Heart left ventricle (tissue), 16 donors: Measurements from ENCODE around the gene CNTNAP4. TPM values are rescaled to one million over a fixed set of nuclear protein-coding genes. Genes with fewer than 3 reads are reported as not detected.

ENCODE experiments used
- ATAC-seq, 4 donors: fragments of 200-7000 bp; cut with Tn5 transposase; one replicate each; pipeline ENCODE4 v1.9.1; 2020 to 2022; ENCODE audit warnings: moderate library complexity in 4 of 4, mild to moderate bottlenecking in 3 of 4, moderate number of reproducible peaks in 1 of 4
- DNase-seq, 5 donors: peaks; one replicate each; pipeline ENCODE4 v3.0.0-alpha.2; 2020
- H3K27ac ChIP-seq, 12 donors: fragments of 200-600 bp; sonication (generic) in 4 of 12; one replicate each; pipeline versions ENCODE4 v1.5.0 to v1.8.0; 2016 to 2022; ENCODE audit warnings: mild to moderate bottlenecking in 2 of 12
- H3K27me3 ChIP-seq, 9 donors: fragments of 200-600 bp; sonication (generic) in 2 of 9; one replicate each; pipeline versions ENCODE4 v1.5.1 to v1.8.0; 2016 to 2022; ENCODE audit warnings: mild to moderate bottlenecking in 3 of 9
- H3K36me3 ChIP-seq, 9 donors: fragments of 200-600 bp; sonication (generic) in 2 of 9; one replicate each; pipeline versions ENCODE4 v1.5.0 to v1.8.0; 2018 to 2022; ENCODE audit warnings: mild to moderate bottlenecking in 2 of 9
- H3K4me1 ChIP-seq, 12 donors: fragments of 200-600 bp; sonication (generic) in 4 of 12; one replicate each; pipeline versions ENCODE4 v1.5.0 to v1.8.0; 2016 to 2022; ENCODE audit warnings: mild to moderate bottlenecking in 3 of 12
- H3K4me3 ChIP-seq, 12 donors: fragments of 200-600 bp; sonication (generic) in 4 of 12; one replicate each; pipeline versions ENCODE4 v1.5.0 to v1.8.0; 2017 to 2022; ENCODE audit warnings: mild to moderate bottlenecking in 9 of 12, moderate library complexity in 4 of 12
- H3K9me3 ChIP-seq, 12 donors: fragments of 200-600 bp; sonication (generic) in 4 of 12; one replicate each; pipeline versions ENCODE4 v1.5.0 to v1.8.0; 2016 to 2022; ENCODE audit warnings: mild to moderate bottlenecking in 1 of 12
- POLR2A ChIP-seq, 2 donors: fragments of 450-650 bp; IDR thresholded peaks; one replicate each; pipeline ENCODE4 v1.6.1; 2017; ENCODE audit warnings: antibody characterized with exemption in 2 of 2, mild to moderate bottlenecking in 2 of 2, moderate library complexity in 2 of 2
- WGBS, 4 donors: extraction: QIAGEN DNeasy Blood & Tissue Kit in 2 of 4; methylation state at CpG; one replicate each; pipeline versions ENCODE4 v1.1.5 to v1.1.7; 2013 to 2018; 5-methylcytosine and 5-hydroxymethylcytosine counted together
- intact Hi-C, 10 donors: fragments of 100-400 bp; cut with DNase I; formaldehyde crosslinking; loops; one replicate each; pipeline versions ENCODE4 v1.11.1 to v1.14.2; 2022
- polyA plus RNA-seq, 2 donors: library from polyadenylated mRNA; stranded (reverse); fragments of 200-250 nt; gene quantifications; one replicate each; pipeline ENCODE4 v1.2.3, GENCODE V29; 2013
- total RNA-seq, 9 donors: library from RNA; depleted of rRNA in 2 of 9; stranded (reverse); fragments of >200 nt in 2 of 9; fragmentation: NEBNext Ultra II Directional in 3 of 9; extraction: Animal tissue kit (Norgen Biotek cat#: 25700) in 3 of 9; gene quantifications; one replicate each; pipeline versions ENCODE4 v1.1.0 to v1.2.4, GENCODE V29; 2016 to 2023
- TF ChIP-seq, protein P1 (sequence below), 12 donors: fragments of 200-600 bp; sonication (generic) in 4 of 12; IDR thresholded peaks; one replicate each; pipeline versions ENCODE4 v1.5.0 to v1.8.0; 2018 to 2022; ENCODE audit warnings: antibody characterized with exemption in 12 of 12, mild to moderate bottlenecking in 5 of 12
- donor health status: ischemic (EF 13 %, LVEDD 7.1; RV severe dilation, severe dysfunction).
- donor health status: healthy with polysubstance abuse.
- donor health status: DM: no; HTN: yes; CAD: no.
- donor health status: DM: no; HTN: no; CAD: no.
- donor health status: ischemic (EF 25% LVEDD 6.9; RV normal size, moderate dysfunction).
- donor health status: ischemic (EF 25% LVEDD 5.7; RV mildly dilated, moderate dysfunction).
- donor health status: healthy.
- donor health status: DM: yes; HTN: yes; CAD: no.
- donor health status: ischemic (EF 35%, LVEDD 5.7; RV mildly dilated, moderate dysfunction).
- donor health status: nonischemic (EF 11% LVEDD 7.7; RV severe dilation, severe dysfunction).
- donor health status: DM: yes; HTN: yes; CAD: no.
- donor health status: PGD.
- donor health status: ischemic (EF 29% LVEDD 5.4; RV normal size, mild dysfunction).
- donor health status: nonischemic (EF 23%, LVEDD 6.1; RV moderate dilation, normal function).

Gene CNTNAP4
- total and polyA plus RNA-seq, 11 donors, result not detected

DNA sequence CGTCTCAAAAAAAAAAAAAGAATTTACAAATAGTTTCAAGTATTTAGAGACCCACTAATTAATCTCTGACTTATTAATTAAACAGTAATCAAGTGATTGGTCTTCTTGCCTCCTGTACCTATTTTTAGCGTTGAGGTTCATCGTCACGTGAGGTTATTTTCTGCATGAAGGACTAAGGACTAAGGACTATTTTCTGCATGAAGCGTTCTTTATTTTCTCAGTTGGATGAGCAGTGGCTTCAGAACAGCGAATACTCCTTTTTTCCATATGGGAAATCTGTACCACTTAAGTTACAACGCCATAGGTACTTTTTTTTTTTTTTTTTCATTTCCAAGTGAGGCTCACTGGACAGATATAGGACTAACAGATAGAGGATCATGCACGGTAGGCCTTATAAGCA is 224.9 kb downstream of the CNTNAP4 start:
- ATAC-seq (no peak), DNase-seq (no peak)
- Histone ChIP-seq H3K4me3 (no peak overlapping the region), H3K27me3 (no peaks in the 10 kb centered on the region), H3K36me3 (no peaks in the 10 kb centered on the region), H3K4me1 (no peaks in the 10 kb centered on the region), H3K9me3 (peaks cover 0 to 2% (median 0%) of the 10 kb centered on the region in 12 donors), H3K27ac (no peak overlapping the region)
- intact Hi-C loops, result no loop called here
- 89 to 90% (median 90%) methylated on average over 8 of the region's 8 CpGs for WGBS, 4 donors
- TF ChIP-seq, protein P1, sequence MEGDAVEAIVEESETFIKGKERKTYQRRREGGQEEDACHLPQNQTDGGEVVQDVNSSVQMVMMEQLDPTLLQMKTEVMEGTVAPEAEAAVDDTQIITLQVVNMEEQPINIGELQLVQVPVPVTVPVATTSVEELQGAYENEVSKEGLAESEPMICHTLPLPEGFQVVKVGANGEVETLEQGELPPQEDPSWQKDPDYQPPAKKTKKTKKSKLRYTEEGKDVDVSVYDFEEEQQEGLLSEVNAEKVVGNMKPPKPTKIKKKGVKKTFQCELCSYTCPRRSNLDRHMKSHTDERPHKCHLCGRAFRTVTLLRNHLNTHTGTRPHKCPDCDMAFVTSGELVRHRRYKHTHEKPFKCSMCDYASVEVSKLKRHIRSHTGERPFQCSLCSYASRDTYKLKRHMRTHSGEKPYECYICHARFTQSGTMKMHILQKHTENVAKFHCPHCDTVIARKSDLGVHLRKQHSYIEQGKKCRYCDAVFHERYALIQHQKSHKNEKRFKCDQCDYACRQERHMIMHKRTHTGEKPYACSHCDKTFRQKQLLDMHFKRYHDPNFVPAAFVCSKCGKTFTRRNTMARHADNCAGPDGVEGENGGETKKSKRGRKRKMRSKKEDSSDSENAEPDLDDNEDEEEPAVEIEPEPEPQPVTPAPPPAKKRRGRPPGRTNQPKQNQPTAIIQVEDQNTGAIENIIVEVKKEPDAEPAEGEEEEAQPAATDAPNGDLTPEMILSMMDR (IDR thresholded peaks at IDR 0.05), result no peak
- no peak for TF ChIP-seq POLR2A (IDR thresholded peaks at IDR 0.05)

DNA sequence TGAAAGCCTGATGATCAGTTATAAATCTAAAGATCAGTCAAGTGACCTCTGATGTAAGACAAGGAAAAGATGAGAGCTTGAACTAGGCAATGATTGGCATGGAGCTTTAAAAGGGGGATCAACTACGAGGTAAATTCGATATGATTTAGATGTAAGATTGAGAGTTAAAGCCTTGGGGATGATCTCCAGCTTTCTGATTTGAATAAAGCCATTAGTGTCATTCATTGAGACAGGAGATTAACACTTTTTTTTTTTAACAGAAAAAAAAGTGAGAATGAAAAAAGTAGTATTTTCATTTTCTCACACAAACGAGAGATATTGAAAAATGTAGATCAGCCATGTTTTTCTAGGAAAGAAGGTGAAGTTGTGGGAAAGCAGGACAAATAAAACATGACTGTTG is 225.4 kb downstream of the CNTNAP4 start:
- DNase-seq, result no peak
- 76 to 82% (median 81%) methylated on average over 3 of the region's 3 CpGs for WGBS, 4 donors

DNA sequence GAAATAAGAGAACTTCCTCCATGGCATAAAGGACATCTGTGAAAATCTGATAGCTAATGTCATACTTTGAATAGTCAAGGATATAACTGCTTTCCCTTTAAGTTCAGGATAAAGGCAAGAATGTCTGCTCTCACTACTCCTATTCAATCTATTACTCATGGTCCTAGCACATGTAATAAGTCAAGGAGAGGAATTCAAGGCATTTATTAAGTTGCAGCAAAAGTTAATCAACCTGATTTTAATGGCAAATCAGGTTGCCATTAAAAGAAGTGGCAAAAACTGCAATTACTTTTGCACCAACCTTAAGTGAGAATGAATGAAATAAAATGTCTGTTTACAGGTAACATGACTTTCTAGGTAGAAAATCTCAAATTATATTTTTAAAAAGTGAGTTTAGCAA is 225.9 kb downstream of the CNTNAP4 start:
- no peak overlapping the region for H3K4me3 ChIP-seq
- H3K4me1 ChIP-seq, result no peaks in the 10 kb centered on the region
- intact Hi-C loops, result no loop called here
- DNase-seq, result no peak
- ATAC-seq, result no peak
- H3K27ac ChIP-seq, result no peak overlapping the region
- no peaks in the 10 kb centered on the region for H3K36me3 ChIP-seq
- no peaks in the 10 kb centered on the region for H3K27me3 ChIP-seq
- no peak for TF ChIP-seq POLR2A (IDR thresholded peaks at IDR 0.05)
- TF ChIP-seq, protein P1 (IDR thresholded peaks at IDR 0.05), result no peak
- no peaks in the 10 kb centered on the region for H3K9me3 ChIP-seq

More for the DNA sequence above, 225.4 kb downstream of the CNTNAP4 start:
- no peaks in the 10 kb centered on the region for H3K36me3 ChIP-seq
- H3K27me3 ChIP-seq, result no peaks in the 10 kb centered on the region
- intact Hi-C loops, result no loop called here
- H3K9me3 ChIP-seq, result no peaks in the 10 kb centered on the region
- H3K4me3 ChIP-seq, result no peak overlapping the region
- TF ChIP-seq, protein P1 (IDR thresholded peaks at IDR 0.05), result no peak
- no peak for TF ChIP-seq POLR2A (IDR thresholded peaks at IDR 0.05)
- no peak overlapping the region for H3K27ac ChIP-seq
- no peaks in the 10 kb centered on the region for H3K4me1 ChIP-seq
- no peak for ATAC-seq

DNA sequence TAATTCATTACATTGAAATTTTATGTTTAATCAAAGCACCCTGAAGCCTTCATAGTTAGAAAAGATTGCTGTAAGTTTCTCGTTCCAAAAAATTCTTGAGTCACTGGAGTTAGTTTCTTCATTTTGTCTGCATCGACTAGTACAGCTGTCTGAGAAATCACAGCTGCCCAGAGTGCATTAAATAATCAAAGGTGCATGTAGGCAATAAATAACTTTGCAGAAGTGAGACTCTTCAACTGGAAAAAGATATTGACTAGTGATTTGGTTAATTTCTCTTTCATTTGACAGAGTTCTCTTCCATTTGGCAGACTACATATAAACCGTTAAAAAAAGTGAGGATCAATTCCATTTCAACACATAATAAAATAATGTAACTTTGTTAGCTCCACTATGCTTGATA is 234.0 kb downstream of the CNTNAP4 start:
- intact Hi-C loops, result loop anchor here in 1 of 10 donors (5.0 kb wide), 1 partner anchor 49 kb away; no protein-coding TSS in a partner anchor
- no peaks in the 10 kb centered on the region for H3K36me3 ChIP-seq
- no peaks in the 10 kb centered on the region for H3K9me3 ChIP-seq
- 68 to 76% (median 72%) methylated on average over 3 of the region's 3 CpGs for WGBS, 4 donors
- DNase-seq (no peak), ATAC-seq (no peak)
- H3K27me3 ChIP-seq, result no peaks in the 10 kb centered on the region
- H3K4me3 ChIP-seq, result no peak overlapping the region
- H3K4me1 ChIP-seq, result no peaks in the 10 kb centered on the region
- no peak overlapping the region for H3K27ac ChIP-seq
- TF ChIP-seq, protein P1 (IDR thresholded peaks at IDR 0.05), result no peak
- TF ChIP-seq POLR2A (IDR thresholded peaks at IDR 0.05), result no peak
